ENCODE data around the gene MLANA. TPM values are rescaled to one million over a fixed set of nuclear protein-coding genes. Genes with fewer than 3 reads are reported as not detected.

MLANA gene
- total and polyA plus RNA-seq, 5 experiments from 2014 or later, result 0.06 TPM; not detected in 3

- Mint-ChIP-seq H3K4me1 (peaks cover 0 to 17% (median 5%) of the 10 kb centered on the region in 4 donors), H3K27ac (no peak overlapping the region), H3K4me3 (no peak overlapping the region), H3K9me3 (no peaks in the 10 kb centered on the region), H3K36me3 (peaks cover 12 to 39% (median 35%) of the 10 kb centered on the region in 3 donors), H3K27me3 (no peaks in the 10 kb centered on the region)
- POLR2A ChIA-PET, result interaction anchor here (0.6 kb wide), 1 partner anchor 277 kb away, joined by 4 read pairs; no protein-coding TSS in a partner anchor
- DNase-seq, result no peak
- no peak for ATAC-seq
Observed at GRCh38 chr9:5917888-5918287, 27.2 kb downstream of the MLANA start.

GRCh38 chr9:5918460-5918859, 27.8 kb downstream of the MLANA start:
- POLR2A ChIA-PET, result interaction anchor here (0.6 kb wide), 1 partner anchor 276 kb away, joined by 4 read pairs; no protein-coding TSS in a partner anchor
- Mint-ChIP-seq H3K27ac (no peak overlapping the region), H3K4me3 (no peak overlapping the region), H3K9me3 (no peaks in the 10 kb centered on the region), H3K27me3 (no peaks in the 10 kb centered on the region), H3K36me3 (peaks cover 12 to 45% (median 41%) of the 10 kb centered on the region in 3 donors), H3K4me1 (peaks cover 0 to 17% (median 5%) of the 10 kb centered on the region in 4 donors)
- ATAC-seq (no peak), DNase-seq (no peak)

- Mint-ChIP-seq H3K27ac (no peak overlapping the region), H3K9me3 (no peaks in the 10 kb centered on the region)
- ATAC-seq, result no peak
Observed at GRCh38 chr9:5920860-5921328, 30.2 kb downstream of the MLANA start.

GRCh38 chr9:5922192-5922591, 31.5 kb downstream of the MLANA start:
- Mint-ChIP-seq H3K27me3 (no peaks in the 10 kb centered on the region), H3K4me1 (peaks cover 0 to 17% (median 4%) of the 10 kb centered on the region in 4 donors), H3K36me3 (peaks cover 12 to 61% (median 56%) of the 10 kb centered on the region in 3 donors), H3K4me3 (peak overlapping the region in 1 of 10 donors; percentile 5), H3K27ac (peak overlapping the region in 3 of 10 donors; percentile 22 to 73 (median 69)), H3K9me3 (no peaks in the 10 kb centered on the region)
- POLR2A ChIA-PET, result no interaction called here
- DNase-seq, result no peak
- ATAC-seq, result no peak

More at GRCh38 chr9:5920860-5921328, 30.2 kb downstream of the MLANA start:
- POLR2A ChIA-PET, result no interaction called here
- Mint-ChIP-seq H3K4me3 (no peak overlapping the region), H3K27me3 (no peaks in the 10 kb centered on the region), H3K36me3 (peaks cover 12 to 59% (median 58%) of the 10 kb centered on the region in 3 donors), H3K4me1 (peaks cover 0 to 17% (median 5%) of the 10 kb centered on the region in 4 donors)
- DNase-seq, result no peak

- no peaks in the 10 kb centered on the region for H3K27me3 Mint-ChIP-seq
Observed at GRCh38 chr9:5931657-5932056, 41.0 kb downstream of the MLANA start.

GRCh38 chr9:5938449-5938848, 47.8 kb downstream of the MLANA start:
- ATAC-seq (no peak), DNase-seq (no peak)
- peaks cover 0 to 9% (median 3%) of the 10 kb centered on the region in 3 donors for H3K36me3 Mint-ChIP-seq
- no peak overlapping the region for H3K27ac Mint-ChIP-seq
- no peaks in the 10 kb centered on the region for H3K4me1 Mint-ChIP-seq
- H3K4me3 Mint-ChIP-seq, result no peak overlapping the region
- POLR2A ChIA-PET, result no interaction called here
- H3K27me3 Mint-ChIP-seq, result no peaks in the 10 kb centered on the region
- H3K9me3 Mint-ChIP-seq, result no peaks in the 10 kb centered on the region

More at GRCh38 chr9:5931657-5932056, 41.0 kb downstream of the MLANA start:
- Mint-ChIP-seq H3K36me3 (peaks cover 0 to 22% (median 0%) of the 10 kb centered on the region in 3 donors), H3K9me3 (no peaks in the 10 kb centered on the region), H3K4me3 (no peak overlapping the region), H3K4me1 (peaks cover 0 to 4% (median 0%) of the 10 kb centered on the region in 4 donors), H3K27ac (no peak overlapping the region)
- POLR2A ChIA-PET, result no interaction called here
- ATAC-seq, result no peak
- no peak for DNase-seq

- DNase-seq, result no peak
- no peak for ATAC-seq
- Mint-ChIP-seq H3K9me3 (no peaks in the 10 kb centered on the region), H3K4me1 (no peaks in the 10 kb centered on the region), H3K27me3 (no peaks in the 10 kb centered on the region), H3K4me3 (no peak overlapping the region), H3K27ac (no peak overlapping the region), H3K36me3 (peaks cover 0 to 4% (median 3%) of the 10 kb centered on the region in 3 donors)
- POLR2A ChIA-PET, result no interaction called here
Observed at GRCh38 chr9:5939530-5939929, 48.8 kb downstream of the MLANA start.

- H3K27ac Mint-ChIP-seq, result no peak overlapping the region
- H3K36me3 Mint-ChIP-seq, result peaks cover 0 to 3% (median 3%) of the 10 kb centered on the region in 3 donors
- H3K4me1 Mint-ChIP-seq, result no peaks in the 10 kb centered on the region
Observed at GRCh38 chr9:5941214-5941613, 50.5 kb downstream of the MLANA start.

GRCh38 chr9:5945112-5945511, 54.4 kb downstream of the MLANA start:
- Mint-ChIP-seq H3K4me3 (no peak overlapping the region), H3K9me3 (no peaks in the 10 kb centered on the region), H3K27ac (no peak overlapping the region), H3K36me3 (peaks cover 0 to 3% (median 0%) of the 10 kb centered on the region in 3 donors), H3K4me1 (peaks cover 4 to 27% (median 11%) of the 10 kb centered on the region in 4 donors), H3K27me3 (no peaks in the 10 kb centered on the region)
- POLR2A ChIA-PET, result no interaction called here
- no peak for ATAC-seq
- no peak for DNase-seq

More at GRCh38 chr9:5941214-5941613, 50.5 kb downstream of the MLANA start:
- Mint-ChIP-seq H3K4me3 (no peak overlapping the region), H3K9me3 (no peaks in the 10 kb centered on the region), H3K27me3 (no peaks in the 10 kb centered on the region)
- DNase-seq, result no peak
- POLR2A ChIA-PET, result no interaction called here
- ATAC-seq, result no peak

- H3K36me3 Mint-ChIP-seq, result peaks cover 0 to 3% (median 0%) of the 10 kb centered on the region in 3 donors
- POLR2A ChIA-PET, result no interaction called here
- peaks cover 4 to 29% (median 12%) of the 10 kb centered on the region in 4 donors for H3K4me1 Mint-ChIP-seq
- H3K9me3 Mint-ChIP-seq, result no peaks in the 10 kb centered on the region
- H3K4me3 Mint-ChIP-seq, result peak overlapping the region in 1 of 10 donors; percentile 46
- H3K27ac Mint-ChIP-seq, result peak overlapping the region in 3 of 10 donors; percentile 22 to 36 (median 24)
- H3K27me3 Mint-ChIP-seq, result no peaks in the 10 kb centered on the region
- DNase-seq (no peak), ATAC-seq (no peak)
Observed at GRCh38 chr9:5947912-5948311, 57.2 kb downstream of the MLANA start.

- ATAC-seq, result peak; percentile 82
- Mint-ChIP-seq H3K27me3 (no peaks in the 10 kb centered on the region), H3K27ac (peak overlapping the region in 6 of 10 donors; percentile 13 to 71 (median 54)), H3K36me3 (peaks cover 0 to 6% (median 4%) of the 10 kb centered on the region in 3 donors), H3K4me3 (peak overlapping the region; percentile 8 to 72 (median 60)), H3K9me3 (no peaks in the 10 kb centered on the region), H3K4me1 (peaks cover 4 to 29% (median 12%) of the 10 kb centered on the region in 4 donors)
- peak in 5 of 10 donors; percentile 5 to 23 (median 18) for DNase-seq
- POLR2A ChIA-PET, result no interaction called here
Observed at GRCh38 chr9:5949103-5949699, 58.5 kb downstream of the MLANA start.

GRCh38 chr9:5950261-5950660, 59.6 kb downstream of the MLANA start:
- H3K4me1 Mint-ChIP-seq, result peaks cover 4 to 29% (median 12%) of the 10 kb centered on the region in 4 donors
- ATAC-seq (no peak), DNase-seq (no peak)
- no peak overlapping the region for H3K4me3 Mint-ChIP-seq
- POLR2A ChIA-PET, result no interaction called here
- no peaks in the 10 kb centered on the region for H3K9me3 Mint-ChIP-seq
- H3K36me3 Mint-ChIP-seq, result peaks cover 0 to 7% (median 5%) of the 10 kb centered on the region in 3 donors
- no peaks in the 10 kb centered on the region for H3K27me3 Mint-ChIP-seq
- peak overlapping the region in 2 of 10 donors; percentile 43 to 59 for H3K27ac Mint-ChIP-seq

GRCh38 chr9:5951686-5952211, 61.1 kb downstream of the MLANA start:
- peak overlapping the region in 1 of 10 donors; percentile 15 for H3K27ac Mint-ChIP-seq
- H3K36me3 Mint-ChIP-seq, result peaks cover 0 to 9% (median 5%) of the 10 kb centered on the region in 3 donors
- no peaks in the 10 kb centered on the region for H3K27me3 Mint-ChIP-seq
- H3K4me1 Mint-ChIP-seq, result peaks cover 4 to 29% (median 12%) of the 10 kb centered on the region in 4 donors
- H3K4me3 Mint-ChIP-seq, result no peak overlapping the region
- DNase-seq (no peak), ATAC-seq (no peak)
- POLR2A ChIA-PET, result no interaction called here
- no peaks in the 10 kb centered on the region for H3K9me3 Mint-ChIP-seq

All from naive thymus-derived CD8-positive, alpha-beta T cell (primary cell).